ENCODE results near the gene LRP11. TPM values are rescaled to one million over a fixed set of nuclear protein-coding genes. Genes with fewer than 3 reads are reported as not detected.

Gene LRP11
- total RNA-seq, 2 donors from 2014 or later: 15.5 to 25.7 TPM

Other genes with a start within 250 kb of the LRP11 start
- gene KATNA1, start 215.6 kb downstream of the LRP11 start, total RNA-seq: 10 to 100 TPM; 10.5 to 12.6 TPM
- 10 to 100 TPM; 14.6 to 15.4 TPM for gene LATS1, start 146.3 kb downstream of the LRP11 start, total RNA-seq
- gene NUP43, start 117.8 kb downstream of the LRP11 start, total RNA-seq: 10 to 100 TPM; 22.4 to 27.7 TPM
- gene PCMT1, start 114.6 kb downstream of the LRP11 start, total RNA-seq: 100 to 1,000 TPM in 1 of 2 donors, 10 to 100 TPM in 1; 92.8 to 107 TPM
- 1 to 10 TPM in 1 of 2 donors, under 1 TPM in 1; 0.89 to 1.2 TPM for gene RAET1E, start 33.8 kb upstream of the LRP11 start, total RNA-seq
- gene RAET1G, start 58.8 kb upstream of the LRP11 start, total RNA-seq: 1 to 10 TPM in 1 of 2 donors, under 1 TPM in 1; 0.55 to 1.1 TPM
- gene ULBP2, start 77.7 kb upstream of the LRP11 start, total RNA-seq: 1 to 10 TPM in 1 of 2 donors, under 1 TPM in 1; 0.71 to 1.1 TPM
- gene ULBP1, start 99.6 kb upstream of the LRP11 start, total RNA-seq: under 1 TPM; 0.08 to 0.12 TPM
- not detected for gene RAET1L, start 161.2 kb upstream of the LRP11 start, total RNA-seq
- 1 to 10 TPM in 1 of 2 donors, under 1 TPM in 1; 0.60 to 1.4 TPM for gene ULBP3, start 204.8 kb upstream of the LRP11 start, total RNA-seq

Measured in left cardiac atrium (tissue), 2 donors.